Medulla oblongata (tissue), 1 donor: ENCODE data around the gene PAGE4.

Source experiments
- DNase-seq: peaks from one replicate; pipeline ENCODE4 v3.0.0-alpha.2; 2015; ENCODE audit errors: extremely low spot score

The PAGE4 gene

GRCh38 chrX:49876750-49877149 is 47.6 kb downstream of the PAGE4 start:
- DNase-seq: peak; percentile 45

DNA sequence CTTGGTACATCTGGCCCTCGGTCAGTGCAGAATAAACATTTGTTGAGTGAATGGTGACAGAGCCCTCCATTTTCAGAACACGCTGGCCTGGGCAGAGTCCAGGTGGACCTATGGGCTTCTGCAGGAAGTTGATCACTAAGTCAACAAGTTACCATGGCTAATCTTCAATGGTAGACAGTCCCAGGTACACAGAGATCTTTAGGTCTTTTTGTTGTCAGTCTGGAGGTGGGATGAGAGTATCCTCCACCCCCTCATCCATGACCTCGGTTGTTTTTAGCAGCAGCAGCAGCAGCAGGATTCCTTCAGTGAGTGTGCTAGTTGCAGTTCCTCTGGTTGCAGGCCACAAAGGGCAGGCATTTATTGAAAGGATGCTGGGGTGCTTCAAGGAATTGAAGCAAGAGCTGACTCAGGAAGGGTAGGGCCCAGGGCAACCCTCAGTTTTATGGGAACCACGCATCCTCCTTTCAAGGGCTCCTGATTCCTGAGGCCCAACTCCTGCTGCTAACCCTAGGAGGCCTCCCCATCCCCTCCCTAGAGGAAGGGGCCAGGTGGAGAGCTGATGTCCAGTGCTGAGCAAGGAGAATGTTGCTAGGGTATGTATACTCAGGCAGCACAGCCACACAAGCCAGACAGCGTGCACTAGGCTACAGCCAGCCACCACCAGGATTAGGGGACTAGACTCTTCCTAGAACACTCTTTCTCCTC is 48.4 kb downstream of the PAGE4 start:
- peak; percentile 2 for DNase-seq

GRCh38 chrX:49878128-49878833 is 49.2 kb downstream of the PAGE4 start:
- peak; percentile 1 for DNase-seq

- peak; percentile 74 for DNase-seq
Observed at GRCh38 chrX:49878834-49879655, 49.9 kb downstream of the PAGE4 start, which contains the start of gene USP27X. USP27X (plus strand) TSS chrX:49879484; CDS start chrX:49880308, 824 bp downstream.

GRCh38 chrX:49879656-49880277 is 50.7 kb downstream of the PAGE4 start:
- DNase-seq: peak; percentile 2

DNA sequence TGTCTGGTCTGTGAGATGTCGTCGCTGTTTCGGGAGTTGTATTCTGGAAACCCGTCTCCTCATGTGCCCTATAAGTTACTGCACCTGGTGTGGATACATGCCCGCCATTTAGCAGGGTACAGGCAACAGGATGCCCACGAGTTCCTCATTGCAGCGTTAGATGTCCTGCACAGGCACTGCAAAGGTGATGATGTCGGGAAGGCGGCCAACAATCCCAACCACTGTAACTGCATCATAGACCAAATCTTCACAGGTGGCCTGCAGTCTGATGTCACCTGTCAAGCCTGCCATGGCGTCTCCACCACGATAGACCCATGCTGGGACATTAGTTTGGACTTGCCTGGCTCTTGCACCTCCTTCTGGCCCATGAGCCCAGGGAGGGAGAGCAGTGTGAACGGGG is 51.6 kb downstream of the PAGE4 start:
- no peak for DNase-seq
